Measurements from ENCODE around the gene UPK3BL2.
"Not testable (repeated sequence)": the region's sequence is repeated elsewhere in the genome, so short reads cannot be mapped to it uniquely, and the experiment has no call there.

Gene UPK3BL2

DNA sequence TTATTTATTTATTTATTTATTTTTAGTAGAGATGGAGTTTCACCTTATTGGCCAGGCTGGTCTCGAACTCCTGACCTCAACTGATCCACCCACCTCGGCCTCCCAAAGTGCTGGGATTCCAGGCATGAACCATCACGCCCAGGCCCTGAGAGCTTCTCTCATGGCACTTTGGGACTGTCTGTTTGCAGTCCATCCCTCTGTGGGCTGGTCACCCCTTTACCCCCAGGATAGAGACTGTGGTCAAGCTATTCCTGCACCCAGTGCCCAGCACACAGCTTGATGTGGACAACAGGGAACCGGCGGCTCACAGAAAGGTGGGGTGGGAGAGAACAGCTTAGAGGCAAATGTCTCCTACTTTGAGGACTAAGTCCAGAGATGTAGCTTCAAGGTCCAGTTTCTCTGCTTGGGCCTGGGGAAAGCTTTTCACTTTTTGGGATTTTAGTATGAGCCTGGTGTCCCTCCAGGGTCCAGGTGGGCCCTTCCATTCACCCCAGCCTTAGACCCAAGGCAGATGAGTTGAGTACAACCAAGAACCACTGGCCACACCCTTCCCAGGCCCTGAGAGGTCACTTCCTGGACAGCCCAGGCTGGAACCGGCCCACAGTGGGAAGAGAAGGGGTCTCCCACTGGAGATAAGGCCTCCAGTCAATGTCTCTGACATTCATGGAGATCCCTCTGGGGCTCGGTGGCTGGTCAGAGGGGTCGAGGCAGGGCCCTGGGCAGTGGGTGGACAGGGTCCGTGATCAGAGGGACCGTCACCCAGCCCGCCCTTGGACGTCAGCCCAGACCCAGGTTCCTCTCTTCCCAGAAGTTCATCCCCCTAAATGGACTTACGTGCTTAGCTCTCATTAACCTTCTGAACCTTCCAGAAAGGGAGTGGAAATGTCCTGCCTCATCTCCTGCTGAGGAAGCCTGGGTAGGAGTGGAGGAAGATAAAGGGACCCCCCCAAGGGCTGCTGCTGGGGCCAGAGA lies 15.4 kb downstream of the UPK3BL2 start:
- not testable (repeated sequence) for DNase-seq (ENCODE audit: low spot score)

- not testable (repeated sequence) for DNase-seq (ENCODE audit: low spot score)
Observed at GRCh38 chr7:102527182-102527581, 16.3 kb downstream of the UPK3BL2 start.

DNA sequence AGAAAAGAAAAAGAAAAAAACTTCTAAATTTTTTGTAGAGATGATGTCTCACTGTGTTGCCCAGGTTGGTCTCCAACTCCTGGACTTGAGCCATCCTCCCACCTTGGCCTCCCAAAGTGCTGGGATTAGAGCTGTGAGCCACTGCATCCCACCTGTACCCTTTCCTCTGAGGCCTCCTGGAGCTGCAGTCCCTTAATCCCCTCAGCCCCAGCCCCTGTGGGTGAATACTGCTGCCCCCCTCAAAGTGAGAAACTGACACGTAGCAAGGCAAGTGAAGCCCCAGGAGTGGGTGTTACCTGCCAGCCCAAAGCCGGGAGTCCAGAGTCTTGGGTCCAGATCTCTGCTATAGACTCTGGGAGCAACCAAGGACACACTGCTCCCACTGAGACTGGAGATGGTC lies 18.7 kb downstream of the UPK3BL2 start:
- not testable (repeated sequence) for DNase-seq (ENCODE audit: low spot score)

DNA sequence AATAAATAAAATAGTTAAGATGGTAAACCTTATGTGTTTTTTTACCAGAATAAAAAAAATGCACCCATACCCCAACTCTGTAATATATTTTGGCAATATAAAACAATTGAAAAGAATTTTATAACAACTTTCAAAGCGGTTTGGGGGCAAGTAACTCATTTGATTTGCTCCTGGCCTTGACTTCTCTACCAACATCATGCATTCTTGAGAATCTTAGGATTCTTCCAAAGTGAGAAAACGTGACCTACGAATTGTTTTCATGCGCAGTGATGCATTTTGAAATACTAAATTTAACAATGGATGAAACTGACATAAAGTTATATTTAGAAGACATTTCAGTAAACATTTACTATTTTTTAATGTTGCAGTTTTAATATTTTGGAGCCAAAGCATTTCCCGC lies 22.7 kb downstream of the UPK3BL2 start:
- not testable (repeated sequence) for DNase-seq (ENCODE audit: low spot score)

GRCh38 chr7:102517550-102518147 lies 25.8 kb downstream of the UPK3BL2 start, which contains the start of gene RASA4B:
TSS of gene RASA4B (minus strand) at chr7:102517777. CDS start at chr7:102517710, 67 bp downstream.
- not testable (repeated sequence) for DNase-seq (ENCODE audit: low spot score)

DNA sequence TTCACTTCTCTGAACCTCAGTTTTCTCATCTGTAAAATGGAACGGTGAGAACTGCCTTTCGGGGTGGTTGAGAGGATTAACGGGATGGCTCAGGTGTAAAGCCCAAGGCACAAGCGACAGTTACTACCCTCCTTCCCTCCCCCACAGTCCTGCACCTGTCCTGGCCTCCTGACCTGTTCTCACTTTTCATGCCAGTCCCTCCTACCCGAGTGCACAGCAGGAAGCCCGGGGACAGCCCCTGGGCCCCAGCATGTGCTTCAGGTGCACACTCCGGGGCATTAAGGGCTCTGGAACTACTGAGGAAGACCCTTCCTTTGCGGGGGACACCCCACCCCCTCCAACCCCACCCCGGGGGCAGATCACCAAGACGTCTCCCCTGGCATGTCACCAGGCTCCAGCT lies 26.5 kb downstream of the UPK3BL2 start:
- not testable (repeated sequence) for DNase-seq (ENCODE audit: low spot score)

GRCh38 chr7:102515889-102516288 lies 27.6 kb downstream of the UPK3BL2 start:
- not testable (repeated sequence) for DNase-seq (ENCODE audit: low spot score)

DNA sequence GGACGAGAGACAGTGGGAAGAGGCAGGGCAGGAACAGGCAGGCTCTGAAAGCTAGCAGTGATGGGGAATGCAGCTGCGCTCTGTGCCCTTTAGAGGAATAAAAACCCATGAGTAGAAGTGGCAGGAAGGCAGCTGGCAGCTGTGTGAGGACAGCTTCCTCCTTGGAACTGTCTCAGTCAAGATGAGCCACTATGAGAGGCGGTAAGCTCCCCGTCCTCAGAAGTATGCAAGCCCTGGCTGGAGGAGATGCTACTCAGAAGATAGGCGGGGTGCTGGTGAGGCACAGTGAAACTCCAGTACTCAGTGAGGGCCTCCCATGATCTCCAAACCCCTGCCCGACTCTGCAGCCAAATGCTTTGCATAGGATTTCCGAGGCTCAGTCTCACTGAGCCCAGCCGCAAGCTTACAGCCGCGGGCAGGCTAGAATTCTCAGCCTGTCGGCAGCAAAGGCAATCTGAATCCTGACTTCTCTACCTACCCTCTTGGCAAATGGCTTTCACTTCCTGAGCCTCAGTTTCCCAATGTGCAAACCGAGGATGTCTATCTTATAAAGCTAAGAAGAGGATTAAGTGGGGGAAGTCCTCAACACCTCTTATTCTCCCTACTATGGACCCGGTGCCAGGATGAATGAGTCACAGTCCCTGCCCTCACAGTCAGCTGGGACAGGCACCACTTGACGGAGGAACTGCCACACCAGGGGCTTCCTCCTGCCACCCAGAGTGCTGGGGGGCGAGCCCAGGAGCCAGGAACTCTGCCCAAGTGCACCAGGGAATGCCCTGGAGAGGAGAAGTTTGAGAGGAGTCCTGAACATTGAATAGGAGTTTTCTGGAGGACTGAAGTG lies 28.4 kb downstream of the UPK3BL2 start:
- not testable (repeated sequence) for DNase-seq (ENCODE audit: low spot score)

DNA sequence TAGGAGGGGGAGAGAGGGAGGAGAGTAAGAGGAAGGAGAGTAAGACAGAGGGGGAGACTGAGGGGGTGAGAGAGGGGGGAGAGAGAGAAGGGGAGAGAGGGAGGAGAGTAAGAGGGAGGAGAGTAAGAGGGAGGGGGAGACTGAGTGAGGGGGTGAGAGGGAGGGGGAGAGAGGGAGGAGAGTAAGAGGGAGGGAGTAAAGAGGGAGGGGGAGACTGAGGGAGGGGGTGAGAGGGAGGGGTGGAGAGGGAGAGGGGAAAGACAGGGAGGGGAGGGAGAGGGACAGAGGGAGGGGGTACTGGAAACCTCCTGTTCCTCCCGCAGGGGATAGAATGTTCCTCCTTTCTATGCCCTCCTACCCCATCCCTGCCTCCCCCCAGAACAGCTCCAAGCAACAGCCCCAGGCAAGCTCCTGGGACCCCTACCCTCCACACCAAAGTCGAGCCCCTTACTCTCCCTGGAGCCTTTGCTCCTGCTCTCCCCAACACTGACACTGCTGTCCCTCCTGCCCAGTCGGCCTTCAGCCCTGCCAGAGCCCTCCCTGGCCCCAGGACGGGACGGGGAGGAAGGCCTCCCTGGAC lies 30.8 kb downstream of the UPK3BL2 start:
- DNase-seq (ENCODE audit: low spot score): peak; percentile 0

DNA sequence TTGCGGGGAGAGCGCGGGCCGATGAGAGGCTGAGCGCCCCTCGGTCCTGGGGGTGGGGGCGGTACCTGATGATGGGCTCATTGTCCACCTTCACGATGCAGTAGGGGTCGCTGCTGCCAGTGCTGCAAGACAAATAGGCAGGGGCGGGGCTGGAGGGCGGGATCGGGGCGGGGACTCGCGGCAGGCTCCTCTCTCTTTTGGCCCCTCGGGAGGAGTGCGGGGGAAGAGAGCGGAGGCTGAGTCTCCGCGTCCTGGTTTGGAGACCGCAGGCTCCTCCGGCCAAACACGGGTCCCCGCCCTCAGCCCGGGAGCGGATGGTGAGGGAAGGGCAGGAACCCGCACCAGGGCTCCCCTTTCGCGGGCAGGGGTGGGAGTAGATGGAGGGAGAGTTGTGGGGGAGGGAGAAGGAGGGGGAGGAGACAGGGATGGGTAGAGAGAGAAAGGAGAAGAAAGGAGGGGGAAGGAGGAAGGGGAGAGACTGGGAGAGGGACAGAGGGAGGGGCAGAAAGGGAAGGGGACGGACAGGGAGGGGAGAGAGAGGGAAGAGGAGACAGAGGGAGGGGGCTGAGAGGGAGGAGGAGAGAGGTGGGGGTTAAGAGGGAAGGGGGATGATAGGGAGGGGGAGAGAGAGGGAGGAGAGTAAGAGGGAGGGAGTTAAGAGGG lies 31.5 kb downstream of the UPK3BL2 start:
- DNase-seq (ENCODE audit: low spot score): not testable (repeated sequence)

DNA sequence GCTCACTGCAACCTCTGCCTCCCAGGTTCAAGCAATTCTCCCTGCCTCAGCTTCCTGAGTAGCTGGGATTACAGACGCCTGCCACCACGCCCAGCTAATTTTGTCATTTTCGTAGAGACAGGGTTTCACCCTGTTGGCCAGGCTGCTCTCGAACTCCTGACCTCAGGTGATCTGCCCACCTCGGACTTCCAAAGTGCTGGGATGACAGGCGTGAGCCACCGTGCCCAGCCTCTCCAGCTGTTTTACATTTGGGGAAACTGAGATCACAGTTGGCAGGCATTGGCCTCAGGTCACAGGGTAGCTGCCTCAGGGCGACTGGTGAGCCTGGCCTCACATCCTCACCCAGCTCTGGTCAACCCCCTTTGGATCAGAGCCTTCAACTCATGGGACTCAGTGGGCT lies 32.9 kb downstream of the UPK3BL2 start:
- not testable (repeated sequence) for DNase-seq (ENCODE audit: low spot score)

- DNase-seq (ENCODE audit: low spot score): not testable (repeated sequence)
Observed at GRCh38 chr7:102507410-102508088, 35.9 kb downstream of the UPK3BL2 start.

DNA sequence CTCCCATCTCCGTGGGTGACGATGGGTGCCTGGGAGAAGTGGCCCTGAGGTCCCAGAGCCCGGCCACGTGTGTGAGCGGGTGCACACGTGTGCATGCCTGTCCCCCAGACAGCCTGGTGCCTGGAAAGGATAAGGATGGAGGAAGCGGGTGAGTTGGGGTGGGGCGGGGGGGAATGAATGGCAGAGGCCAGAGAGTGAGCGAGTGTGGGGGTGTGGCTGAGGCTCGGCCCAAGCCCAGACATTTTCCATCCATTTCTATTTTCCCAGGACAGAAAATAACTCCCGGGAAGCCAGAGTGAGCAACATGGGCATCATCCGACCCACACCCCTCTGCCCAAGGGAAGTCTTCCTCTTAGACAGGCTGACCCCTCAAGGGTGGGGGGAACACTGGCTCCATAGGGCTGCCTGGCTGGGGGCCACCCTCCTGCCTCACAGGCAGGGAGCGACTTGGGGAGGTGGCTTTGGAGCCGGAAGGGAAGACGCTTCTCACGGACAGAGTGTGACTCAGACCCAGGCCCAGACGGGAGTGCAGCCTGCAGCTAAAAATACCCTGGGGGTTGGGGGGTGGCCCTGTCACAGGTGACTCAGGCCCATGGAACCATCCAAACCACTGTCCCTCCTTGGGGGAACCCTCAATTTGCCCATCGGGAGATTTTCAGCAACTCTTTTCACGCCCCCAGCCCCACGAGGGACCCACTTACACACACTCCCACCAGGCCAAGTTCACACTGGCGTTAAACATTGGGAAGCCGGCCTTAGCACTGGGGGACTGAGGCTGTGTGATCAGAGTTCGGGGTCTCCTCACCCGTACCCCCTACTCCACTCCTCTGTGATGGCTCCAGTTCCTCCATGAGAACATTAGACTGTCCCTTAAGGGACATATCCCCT lies 38.0 kb downstream of the UPK3BL2 start:
- DNase-seq (ENCODE audit: low spot score): not testable (repeated sequence)

DNA sequence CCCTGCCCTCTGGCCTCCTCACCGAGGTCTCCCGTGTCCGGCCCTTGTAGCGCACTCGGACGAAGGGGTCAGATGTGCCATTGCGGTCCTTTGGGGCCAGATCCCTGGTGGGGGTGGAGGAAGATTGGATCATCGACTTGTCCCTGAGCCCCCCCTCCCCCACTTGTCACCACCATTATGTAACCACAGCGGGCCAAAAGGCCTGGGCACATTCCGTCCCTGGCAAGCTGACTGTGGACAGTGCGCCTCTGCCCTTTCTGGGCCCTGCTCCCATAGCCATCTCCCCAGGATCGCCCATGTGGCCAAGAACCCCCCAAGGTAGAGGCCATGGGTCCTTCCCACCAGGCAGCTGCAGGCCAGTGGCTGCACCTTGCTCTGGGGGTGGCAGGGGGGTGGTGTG lies 40.4 kb downstream of the UPK3BL2 start:
- DNase-seq (ENCODE audit: low spot score): not testable (repeated sequence)

GRCh38 chr7:102498321-102498720 lies 45.2 kb downstream of the UPK3BL2 start:
- DNase-seq (ENCODE audit: low spot score): not testable (repeated sequence)

DNA sequence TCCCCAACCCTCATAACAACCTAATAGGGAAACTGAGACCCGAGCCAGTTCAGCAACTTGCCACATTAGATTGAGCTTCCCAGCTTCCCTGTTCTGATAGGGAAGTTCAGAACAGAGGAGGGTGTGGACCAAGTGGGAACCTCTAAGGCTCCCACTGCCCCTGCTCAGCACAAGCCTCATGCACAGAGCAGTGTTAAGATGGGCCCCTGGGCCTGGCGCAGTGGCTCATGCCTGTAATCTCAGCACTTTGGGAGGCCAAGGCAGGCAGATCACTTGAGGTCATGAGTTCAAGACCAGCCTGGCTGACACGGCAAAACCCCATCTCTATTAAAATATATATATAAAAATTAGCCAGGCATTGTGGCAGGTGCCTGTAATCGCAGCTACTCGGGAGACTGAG lies 46.2 kb downstream of the UPK3BL2 start:
- DNase-seq (ENCODE audit: low spot score): not testable (repeated sequence)

GRCh38 chr7:102496861-102497260 lies 46.6 kb downstream of the UPK3BL2 start:
- not testable (repeated sequence) for DNase-seq (ENCODE audit: low spot score)

DNA sequence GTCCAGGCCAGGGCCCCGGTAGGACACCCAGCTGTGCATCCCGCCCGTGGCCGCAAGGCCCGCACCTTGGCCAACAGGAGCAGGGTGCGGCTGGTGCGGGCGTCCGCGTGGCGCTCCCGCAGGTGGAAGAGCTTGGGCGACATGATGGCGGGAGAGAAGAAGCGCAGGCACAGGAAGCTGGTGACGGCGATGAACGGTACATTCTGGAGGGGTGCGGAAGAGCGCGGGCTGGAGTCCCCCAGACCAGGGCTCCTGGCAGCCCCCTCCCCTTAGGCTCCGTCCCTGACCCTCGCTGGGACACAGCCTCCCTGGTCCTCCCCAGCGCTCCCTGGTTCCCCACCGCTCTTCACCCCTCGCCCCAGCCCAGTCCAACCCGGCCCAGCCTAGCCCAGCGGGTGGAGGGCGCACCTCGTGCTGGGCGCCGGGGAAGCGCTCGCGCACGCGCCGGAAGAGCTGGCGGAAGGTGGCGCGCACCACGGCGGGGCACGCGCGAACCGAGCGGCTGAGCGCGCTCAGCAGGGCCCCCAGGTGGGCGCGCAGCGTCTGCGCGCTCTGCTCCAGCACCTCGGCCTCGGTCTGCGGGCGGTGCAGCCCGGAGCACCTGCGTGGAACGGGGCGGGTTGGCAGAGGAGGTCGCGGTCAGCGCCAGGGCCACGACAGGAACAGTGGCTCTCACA lies 48.9 kb downstream of the UPK3BL2 start:
- not testable (repeated sequence) for DNase-seq (ENCODE audit: low spot score)

DNA sequence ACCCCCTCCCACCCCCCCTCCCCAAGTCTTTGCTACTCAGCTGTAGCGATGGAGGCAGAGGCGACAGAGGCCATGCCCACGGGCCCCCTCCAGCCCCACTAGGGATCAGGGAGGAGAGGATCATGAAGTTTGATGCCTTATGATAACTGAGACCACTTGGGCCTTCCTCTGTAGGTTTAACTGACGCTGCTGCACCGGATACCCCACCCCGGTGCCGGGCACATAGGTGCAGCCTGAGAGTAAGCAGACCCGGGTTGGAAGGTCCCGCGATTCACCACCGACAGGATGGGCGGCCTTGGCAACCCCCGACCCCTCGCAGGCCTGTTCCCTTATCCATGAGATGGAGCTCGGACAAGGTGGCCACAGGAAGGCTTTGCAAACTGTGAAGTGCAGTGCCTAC lies 49.5 kb downstream of the UPK3BL2 start:
- not testable (repeated sequence) for DNase-seq (ENCODE audit: low spot score)
